MCF 10A (cell line): ENCODE results near the gene GPS2. TPM values are rescaled to one million over a fixed set of nuclear protein-coding genes. Genes with fewer than 3 reads are reported as not detected.

Experiments used
- BruUV-seq: library from RNA; stranded (reverse); fragments of 400-500 nt; replicated peaks from 2 replicates; lab custom pipeline; 2021; lab: Mats Ljungman, UMichigan
- CTCF ChIA-PET: fragments of 300-600 bp; sonication (Branson Sonifier 250); formaldehyde crosslinking; extraction: SDS; loops from one replicate; lab custom pipeline; 2021; ENCODE audit warnings: antibody characterized with exemption, inconsistent platforms; lab: Yijun Ruan, JAX
- POLR2A ChIA-PET: fragments of 300-600, 350-650 bp; sonication (Branson Sonifier 250); formaldehyde crosslinking; extraction: SDS; loops from one replicate; lab custom pipeline; 2020; ENCODE audit warnings: antibody characterized with exemption, inconsistent platforms; lab: Yijun Ruan, JAX
- DNase-seq: peaks from one replicate; pipeline ENCODE4 v3.0.0-alpha.2; 2018; ENCODE audit not compliant: unreplicated experiment
- H3K27ac Mint-ChIP-seq: one replicate; pipeline ENCODE4 v1.8.0; 2022; ENCODE audit warnings: mild to moderate bottlenecking, low read depth, mixed read lengths; ENCODE audit not compliant: unreplicated experiment
- H3K27me3 Mint-ChIP-seq: one replicate; pipeline ENCODE4 v1.8.0; 2022; ENCODE audit warnings: mixed read lengths; ENCODE audit not compliant: insufficient read depth, unreplicated experiment
- H3K36me3 Mint-ChIP-seq: one replicate; pipeline ENCODE4 v1.8.0; 2022; ENCODE audit warnings: mild to moderate bottlenecking, moderate library complexity, mixed read lengths; ENCODE audit not compliant: insufficient read depth, unreplicated experiment
- H3K4me1 Mint-ChIP-seq: one replicate; pipeline ENCODE4 v1.8.0; 2022; ENCODE audit warnings: mixed read lengths; ENCODE audit not compliant: insufficient read depth, unreplicated experiment
- H3K4me3 Mint-ChIP-seq: one replicate; pipeline ENCODE4 v1.8.0; 2022; ENCODE audit warnings: mild to moderate bottlenecking, moderate library complexity, mixed read lengths; ENCODE audit not compliant: unreplicated experiment
- H3K9me3 Mint-ChIP-seq: one replicate; pipeline ENCODE4 v1.8.0; 2022; ENCODE audit warnings: mixed read lengths; ENCODE audit not compliant: unreplicated experiment
- intact Hi-C: fragments of 100-400 bp; cut with micrococcal nuclease; formaldehyde crosslinking; loops from 2 replicates; pipeline ENCODE4 v1.14.1; 2022
- total RNA-seq: library from RNA; stranded (reverse); gene quantifications from 2 replicates; pipeline ENCODE4 v1.2.3, GENCODE V29; 2022
- TF ChIP-seq, protein P1 (sequence below): fragments of 200-600 bp; IDR thresholded peaks from one replicate; pipeline ENCODE4 v1.8.0; 2022; ENCODE audit warnings: antibody characterized with exemption, mild to moderate bottlenecking; ENCODE audit not compliant: unreplicated experiment

The GPS2 gene
- total RNA-seq, 1 experiment from 2014 or later: 49.8 TPM

DNA sequence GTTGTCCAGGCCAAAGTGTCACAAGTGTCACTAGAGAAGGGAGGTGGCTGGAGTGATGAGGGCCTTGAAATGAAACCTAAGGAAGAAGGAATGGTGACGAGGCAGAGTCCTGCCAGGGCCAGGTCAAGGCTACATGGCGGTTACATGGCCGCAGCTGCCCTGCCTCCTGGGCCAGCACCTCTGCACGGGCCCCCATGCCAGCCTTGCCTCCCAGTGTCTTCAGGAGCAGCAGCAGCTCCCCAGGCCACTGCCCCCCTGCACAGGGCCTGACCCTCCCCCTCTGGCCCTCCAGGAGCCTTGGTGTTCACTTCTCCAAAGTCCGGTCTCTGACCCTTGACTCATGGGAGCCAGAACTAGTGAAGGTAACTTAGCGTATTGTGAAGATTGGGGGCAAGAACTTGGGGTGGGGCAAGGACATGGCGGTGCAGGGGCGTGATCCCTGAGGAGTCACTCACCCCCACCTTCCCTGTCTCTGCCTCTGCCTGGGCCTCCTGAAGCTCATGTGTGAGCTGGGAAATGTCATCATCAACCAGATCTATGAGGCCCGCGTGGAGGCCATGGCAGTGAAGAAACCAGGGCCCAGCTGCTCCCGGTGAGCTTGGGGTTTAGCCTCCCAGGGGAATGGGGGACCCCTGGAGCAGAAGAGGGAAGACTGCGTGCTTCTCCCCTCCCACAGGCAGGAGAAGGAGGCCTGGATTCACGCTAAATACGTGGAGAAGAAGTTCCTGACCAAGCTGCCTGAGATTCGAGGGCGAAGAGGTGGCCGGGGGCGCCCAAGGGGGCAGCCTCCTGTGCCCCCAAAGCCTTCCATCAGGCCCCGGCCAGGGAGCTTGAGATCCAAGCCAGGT, 32.7 kb upstream of the GPS2 start:
- Mint-ChIP-seq H3K4me1 (peaks cover 5% of the 10 kb centered on the region), H3K4me3 (no peak overlapping the region), H3K9me3 (no peaks in the 10 kb centered on the region), H3K27me3 (no peaks in the 10 kb centered on the region), H3K36me3 (peaks cover 22% of the 10 kb centered on the region), H3K27ac (no peak overlapping the region)
- POLR2A ChIA-PET: interaction anchor here (0.5 to 5.4 kb wide), 8 partner anchors 18 to 213 kb away, joined by 3 to 54 read pairs (median 4); partner anchors contain the start of genes NEURL4 and SENP3
- intact Hi-C loops: loop anchor here (5.0 kb wide), 1 partner anchor 301 kb away; no protein-coding TSS in a partner anchor
- CTCF ChIA-PET: interaction anchor here (0.6 to 1.3 kb wide), 7 partner anchors 13 to 772 kb away, joined by 3 to 4 read pairs (median 3); no protein-coding TSS in a partner anchor
- TF ChIP-seq, protein P1, sequence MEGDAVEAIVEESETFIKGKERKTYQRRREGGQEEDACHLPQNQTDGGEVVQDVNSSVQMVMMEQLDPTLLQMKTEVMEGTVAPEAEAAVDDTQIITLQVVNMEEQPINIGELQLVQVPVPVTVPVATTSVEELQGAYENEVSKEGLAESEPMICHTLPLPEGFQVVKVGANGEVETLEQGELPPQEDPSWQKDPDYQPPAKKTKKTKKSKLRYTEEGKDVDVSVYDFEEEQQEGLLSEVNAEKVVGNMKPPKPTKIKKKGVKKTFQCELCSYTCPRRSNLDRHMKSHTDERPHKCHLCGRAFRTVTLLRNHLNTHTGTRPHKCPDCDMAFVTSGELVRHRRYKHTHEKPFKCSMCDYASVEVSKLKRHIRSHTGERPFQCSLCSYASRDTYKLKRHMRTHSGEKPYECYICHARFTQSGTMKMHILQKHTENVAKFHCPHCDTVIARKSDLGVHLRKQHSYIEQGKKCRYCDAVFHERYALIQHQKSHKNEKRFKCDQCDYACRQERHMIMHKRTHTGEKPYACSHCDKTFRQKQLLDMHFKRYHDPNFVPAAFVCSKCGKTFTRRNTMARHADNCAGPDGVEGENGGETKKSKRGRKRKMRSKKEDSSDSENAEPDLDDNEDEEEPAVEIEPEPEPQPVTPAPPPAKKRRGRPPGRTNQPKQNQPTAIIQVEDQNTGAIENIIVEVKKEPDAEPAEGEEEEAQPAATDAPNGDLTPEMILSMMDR: no peak
- BruUV-seq: no TSS peak
- no peak for DNase-seq

DNA sequence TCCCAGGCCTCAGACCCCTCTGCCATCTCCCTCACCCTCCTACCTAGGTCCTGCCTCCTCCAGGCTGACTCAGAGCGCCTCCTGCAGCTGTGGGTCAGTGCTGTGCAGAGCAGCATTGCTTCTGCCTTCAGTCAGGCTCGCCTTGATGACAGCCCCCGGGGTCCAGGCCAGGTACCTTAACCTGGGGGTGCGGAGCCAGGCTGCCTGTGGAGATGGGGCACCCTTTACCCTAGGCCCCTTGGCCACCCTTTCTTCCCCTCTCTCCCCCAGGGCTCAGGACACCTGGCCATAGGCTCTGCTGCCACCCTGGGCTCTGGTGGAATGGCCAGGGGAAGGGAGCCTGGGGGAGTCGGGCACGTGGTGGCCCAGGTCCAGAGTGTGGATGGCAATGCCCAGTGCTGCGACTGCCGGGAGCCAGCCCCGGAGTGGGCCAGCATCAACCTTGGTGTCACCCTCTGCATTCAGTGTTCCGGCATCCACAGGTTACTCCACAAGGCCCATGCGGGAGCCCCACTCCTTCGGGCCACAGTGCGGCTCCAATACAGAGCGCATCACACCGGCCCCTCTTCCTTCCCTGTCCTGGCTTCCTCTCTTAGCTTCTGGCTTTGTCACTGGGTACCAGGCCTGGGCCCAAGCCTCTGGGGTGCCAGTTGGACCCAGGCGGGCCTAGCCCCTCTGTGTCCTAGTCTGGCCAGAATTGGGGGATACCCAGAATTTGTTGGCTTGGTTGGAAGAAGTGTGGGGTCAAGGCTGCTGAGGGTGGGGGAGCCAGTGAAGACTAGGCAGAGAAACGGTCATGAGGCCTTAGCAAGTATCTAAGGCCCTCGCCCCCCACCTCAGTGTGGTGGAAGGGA, 31.8 kb upstream of the GPS2 start:
- H3K27ac Mint-ChIP-seq: no peak overlapping the region

DNA sequence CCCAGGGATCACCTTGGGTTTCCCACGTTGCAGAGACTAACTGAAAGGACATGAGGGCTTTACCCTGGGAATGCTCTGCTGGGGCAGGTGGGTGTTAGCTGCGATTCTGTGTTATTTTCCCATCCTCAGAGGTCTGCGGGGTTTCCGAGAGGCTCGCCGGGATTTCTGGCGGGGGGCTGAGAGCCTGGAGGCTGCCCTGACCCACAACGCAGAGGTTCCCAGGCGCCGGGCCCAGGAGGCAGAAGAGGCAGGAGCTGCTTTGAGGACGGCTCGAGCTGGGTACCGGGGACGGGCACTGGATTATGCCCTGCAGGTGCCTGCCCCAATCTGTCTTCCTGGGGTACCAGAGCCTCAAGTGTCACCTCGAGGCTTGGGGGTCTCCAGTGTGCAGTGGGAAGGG, 28.1 kb upstream of the GPS2 start:
- BruUV-seq: no TSS peak
- DNase-seq: no peak
- Mint-ChIP-seq H3K27ac (no peak overlapping the region), H3K27me3 (peaks cover 12% of the 10 kb centered on the region), H3K4me1 (no peaks in the 10 kb centered on the region), H3K9me3 (no peaks in the 10 kb centered on the region), H3K4me3 (no peak overlapping the region), H3K36me3 (peaks cover 8% of the 10 kb centered on the region)
- TF ChIP-seq, protein P1: no peak
- ChIA-PET CTCF (interaction anchor here (0.8 to 1.7 kb wide), 2 partner anchors 9 to 35 kb away, joined by 3 to 5 read pairs; no protein-coding TSS in a partner anchor), POLR2A (interaction anchor here (1.1 to 2.5 kb wide), 3 partner anchors 13 to 140 kb away, joined by 3 to 16 read pairs (median 3); partner anchors contain the start of gene NEURL4)
- intact Hi-C loops: no loop called here

More for the DNA sequence above, 31.8 kb upstream of the GPS2 start:
- POLR2A ChIA-PET: interaction anchor here (0.6 to 1.6 kb wide), 4 partner anchors 17 to 118 kb away, joined by 3 to 4 read pairs (median 4); no protein-coding TSS in a partner anchor
- TF ChIP-seq, protein P1: no peak
- BruUV-seq: no TSS peak
- Mint-ChIP-seq H3K4me1 (peaks cover 5% of the 10 kb centered on the region), H3K27me3 (peaks cover under 1% of the 10 kb centered on the region), H3K36me3 (peaks cover 22% of the 10 kb centered on the region), H3K9me3 (no peaks in the 10 kb centered on the region), H3K4me3 (no peak overlapping the region)
- CTCF ChIA-PET: interaction anchor here (0.5 to 1.1 kb wide), 2 partner anchors 22 to 106 kb away, joined by 3 read pairs; no protein-coding TSS in a partner anchor
- no peak for DNase-seq
- intact Hi-C loops: loop anchor here (1.0 to 5.0 kb wide), 2 partner anchors 67 to 300 kb away; no protein-coding TSS in a partner anchor
